ENCODE data around the gene TUBB8.
"Not testable (repeated sequence)": the region's sequence is repeated elsewhere in the genome, so short reads cannot be mapped to it uniquely, and the experiment has no call there.

TUBB8 gene

DNA sequence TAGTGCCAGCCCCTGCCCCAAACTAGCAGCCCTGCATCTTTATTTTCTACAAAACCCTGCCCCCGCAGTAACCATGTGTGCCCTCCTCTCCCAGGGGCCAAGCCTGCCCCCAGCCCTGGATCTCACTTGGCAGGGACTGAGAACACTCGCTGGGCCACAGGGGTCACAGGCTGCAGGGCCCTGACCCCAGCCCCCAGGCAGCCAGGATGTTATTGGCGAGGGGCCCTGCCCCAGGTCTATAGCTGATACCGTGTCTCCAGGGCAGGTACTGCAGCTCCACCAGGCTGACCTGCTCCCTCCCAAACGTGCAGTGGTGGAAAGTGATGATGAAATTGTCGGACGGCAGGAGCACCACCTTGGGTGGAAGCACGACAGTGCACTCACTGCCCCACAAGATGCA is 35.9 kb upstream of the TUBB8 start:
- ChIA-PET CTCF (no interaction called here), POLR2A (no interaction called here)
- no peak for DNase-seq (ENCODE audit: low read depth, low spot score)
- TF ChIP-seq, protein P1, sequence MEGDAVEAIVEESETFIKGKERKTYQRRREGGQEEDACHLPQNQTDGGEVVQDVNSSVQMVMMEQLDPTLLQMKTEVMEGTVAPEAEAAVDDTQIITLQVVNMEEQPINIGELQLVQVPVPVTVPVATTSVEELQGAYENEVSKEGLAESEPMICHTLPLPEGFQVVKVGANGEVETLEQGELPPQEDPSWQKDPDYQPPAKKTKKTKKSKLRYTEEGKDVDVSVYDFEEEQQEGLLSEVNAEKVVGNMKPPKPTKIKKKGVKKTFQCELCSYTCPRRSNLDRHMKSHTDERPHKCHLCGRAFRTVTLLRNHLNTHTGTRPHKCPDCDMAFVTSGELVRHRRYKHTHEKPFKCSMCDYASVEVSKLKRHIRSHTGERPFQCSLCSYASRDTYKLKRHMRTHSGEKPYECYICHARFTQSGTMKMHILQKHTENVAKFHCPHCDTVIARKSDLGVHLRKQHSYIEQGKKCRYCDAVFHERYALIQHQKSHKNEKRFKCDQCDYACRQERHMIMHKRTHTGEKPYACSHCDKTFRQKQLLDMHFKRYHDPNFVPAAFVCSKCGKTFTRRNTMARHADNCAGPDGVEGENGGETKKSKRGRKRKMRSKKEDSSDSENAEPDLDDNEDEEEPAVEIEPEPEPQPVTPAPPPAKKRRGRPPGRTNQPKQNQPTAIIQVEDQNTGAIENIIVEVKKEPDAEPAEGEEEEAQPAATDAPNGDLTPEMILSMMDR (IDR thresholded peaks at IDR 0.05; ENCODE audit: insufficient read depth, low read length, missing control alignments) = no peak
- no peak overlapping the region for H3K4me3 ChIP-seq (ENCODE audit: low read depth, low read length)

DNA sequence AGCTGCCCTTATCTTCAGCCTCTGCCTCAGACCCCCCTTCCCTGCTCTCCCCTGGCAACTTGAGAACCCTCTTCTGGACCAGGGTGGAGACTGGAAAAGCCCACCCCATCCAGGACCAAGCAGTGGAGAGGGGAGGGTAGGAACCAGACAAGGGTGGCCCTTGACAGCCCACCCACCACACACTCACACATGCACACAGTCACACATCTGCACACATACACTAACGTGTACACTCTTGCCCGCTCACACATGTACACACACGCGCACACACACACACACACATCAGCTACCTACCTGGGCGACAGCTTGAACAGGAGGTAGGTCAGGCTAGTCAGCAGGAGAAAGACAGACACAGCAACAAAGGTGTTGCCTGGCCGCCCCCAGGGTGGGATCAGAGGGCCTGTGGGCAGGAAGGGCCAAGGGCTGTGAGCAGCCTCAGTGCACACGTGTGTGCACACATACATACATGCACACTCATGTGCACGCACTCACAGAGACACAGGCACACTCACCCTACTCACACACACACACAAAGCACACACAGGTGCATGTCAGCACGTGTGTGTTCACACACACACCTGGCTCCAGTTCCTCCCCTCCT is 34.9 kb upstream of the TUBB8 start:
- POLR2A ChIA-PET = no interaction called here
- TF ChIP-seq, protein P1 (IDR thresholded peaks at IDR 0.05; ENCODE audit: insufficient read depth, low read length, missing control alignments) = no peak
- DNase-seq (ENCODE audit: low read depth, low spot score) = no peak
- H3K4me3 ChIP-seq (ENCODE audit: low read depth, low read length) = no peak overlapping the region
- CTCF ChIA-PET = no interaction called here

DNA sequence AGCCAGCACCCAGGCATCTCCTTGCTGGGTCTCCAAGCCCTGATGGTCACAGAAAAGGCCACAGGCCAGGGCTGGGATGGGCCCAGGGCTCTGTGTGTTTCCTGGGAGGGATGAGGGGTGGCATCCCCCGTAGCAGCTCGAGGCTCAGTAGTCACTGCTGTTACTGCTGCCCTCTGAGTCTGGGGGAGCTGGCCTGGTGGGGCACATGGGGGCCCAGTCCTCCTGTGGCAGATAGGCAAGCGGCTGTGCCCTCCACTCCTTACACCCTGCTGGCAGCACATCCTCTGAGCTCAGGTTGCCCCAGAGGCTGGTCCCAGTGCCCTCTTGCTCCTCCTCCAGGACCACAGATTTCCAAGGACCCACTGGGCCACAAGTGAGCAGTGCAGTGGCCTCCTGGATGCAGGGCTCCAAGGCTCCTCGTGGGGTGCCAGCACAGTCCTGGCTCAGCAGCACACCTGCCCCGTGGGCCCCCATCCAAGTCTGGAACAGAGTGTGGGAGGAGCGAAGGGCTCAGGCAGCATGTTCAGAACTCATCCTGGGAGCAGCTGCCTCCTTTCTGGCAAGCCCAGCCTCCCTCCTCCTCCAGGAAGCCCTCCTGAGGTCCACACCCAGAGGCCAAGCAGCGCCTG is 31.5 kb upstream of the TUBB8 start:
- ChIA-PET POLR2A (no interaction called here), CTCF (no interaction called here)
- no peak for DNase-seq (ENCODE audit: low read depth, low spot score)
- H3K4me3 ChIP-seq (ENCODE audit: low read depth, low read length) = no peak overlapping the region
- TF ChIP-seq, protein P1 (IDR thresholded peaks at IDR 0.05; ENCODE audit: insufficient read depth, low read length, missing control alignments) = no peak

DNA sequence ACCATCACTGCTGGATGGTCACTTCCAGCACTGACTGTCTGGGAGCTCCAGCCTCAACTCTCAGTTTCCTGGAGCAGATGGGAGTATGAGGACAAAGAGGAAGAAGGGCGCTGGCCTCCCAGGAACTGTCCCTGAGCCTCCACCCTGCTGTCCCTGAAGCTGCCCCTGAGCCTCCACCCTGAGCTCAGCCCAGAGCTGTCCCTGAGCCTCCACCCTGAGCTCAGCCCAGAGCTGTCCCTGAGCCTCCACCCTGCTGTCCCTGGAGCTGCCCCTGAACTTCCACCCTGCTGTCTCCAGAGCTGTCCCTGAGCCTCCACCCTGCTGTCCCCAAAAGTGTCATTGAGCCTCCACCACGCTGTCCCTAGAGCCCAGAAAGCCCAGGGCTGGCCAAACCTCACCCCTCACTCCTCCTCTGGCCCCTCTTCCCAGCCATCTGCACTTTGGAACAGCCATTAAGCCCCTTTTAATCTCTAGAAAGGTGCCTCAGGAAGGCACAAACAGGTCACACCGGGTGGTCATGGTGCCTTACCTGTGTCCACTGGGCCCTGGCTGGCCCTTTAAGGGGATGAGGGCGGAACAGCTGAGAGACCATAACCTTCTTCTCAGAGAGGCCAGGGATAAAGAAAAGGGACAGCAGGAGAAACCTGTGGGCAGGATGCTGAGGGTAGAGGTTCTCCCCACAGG is 30.6 kb upstream of the TUBB8 start:
- TF ChIP-seq, protein P1 (IDR thresholded peaks at IDR 0.05; ENCODE audit: insufficient read depth, low read length, missing control alignments) = no peak
- DNase-seq (ENCODE audit: low read depth, low spot score) = no peak
- ChIA-PET CTCF (interaction anchor here (0.8 kb wide), 1 partner anchor 9 kb away, joined by 3 read pairs; no protein-coding TSS in a partner anchor), POLR2A (no interaction called here)
- no peak overlapping the region for H3K4me3 ChIP-seq (ENCODE audit: low read depth, low read length)

DNA sequence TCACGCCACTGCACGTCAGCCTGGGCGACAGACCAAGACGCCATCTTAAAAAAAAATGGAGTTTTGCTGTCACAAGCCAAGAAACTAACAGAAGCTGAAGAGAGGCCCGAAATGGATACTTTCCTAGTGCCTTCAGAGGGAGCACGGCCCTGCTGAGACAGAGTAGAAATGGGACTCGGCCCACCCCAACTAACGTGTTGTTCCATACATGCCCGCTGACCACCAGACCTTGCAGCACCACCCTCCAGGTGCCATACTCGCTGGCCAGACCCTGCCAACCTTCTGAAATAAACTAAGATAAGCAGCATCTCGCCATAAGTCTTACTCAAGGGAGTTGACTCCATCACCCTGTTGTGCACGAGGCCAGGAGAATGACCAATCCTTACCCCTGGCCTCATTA is 29.5 kb upstream of the TUBB8 start:
- CTCF ChIA-PET = no interaction called here
- no peak overlapping the region for H3K4me3 ChIP-seq (ENCODE audit: low read depth, low read length)
- no peak for DNase-seq (ENCODE audit: low read depth, low spot score)
- TF ChIP-seq, protein P1 (IDR thresholded peaks at IDR 0.05; ENCODE audit: insufficient read depth, low read length, missing control alignments) = no peak
- POLR2A ChIA-PET = no interaction called here

DNA sequence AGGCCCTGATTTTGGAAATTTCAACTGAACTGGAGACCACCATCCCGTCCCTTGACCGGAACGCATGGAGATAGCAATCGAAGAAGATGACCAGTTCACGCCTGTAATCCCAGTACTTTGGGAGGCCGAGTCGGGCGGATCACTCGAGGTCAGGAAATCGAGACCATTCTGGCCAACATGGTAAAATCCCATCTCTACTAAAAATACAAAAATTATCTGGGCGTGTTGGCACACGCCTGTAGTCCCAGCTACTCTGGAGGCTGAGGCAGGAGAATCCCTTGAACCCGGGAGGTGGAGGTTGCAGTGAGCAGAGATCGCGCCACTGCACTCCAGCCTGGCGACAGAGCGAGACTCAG is 25.1 kb upstream of the TUBB8 start:
- CTCF ChIA-PET; POLR2A ChIA-PET; DNase-seq (ENCODE audit: low read depth, low spot score): not testable (repeated sequence)
- peak overlapping the region; percentile 63; the same call in 1 of the 2 replicates for H3K4me3 ChIP-seq (ENCODE audit: low read depth, low read length)
